ENCODE data around the gene HLA-DMB.

DNA sequence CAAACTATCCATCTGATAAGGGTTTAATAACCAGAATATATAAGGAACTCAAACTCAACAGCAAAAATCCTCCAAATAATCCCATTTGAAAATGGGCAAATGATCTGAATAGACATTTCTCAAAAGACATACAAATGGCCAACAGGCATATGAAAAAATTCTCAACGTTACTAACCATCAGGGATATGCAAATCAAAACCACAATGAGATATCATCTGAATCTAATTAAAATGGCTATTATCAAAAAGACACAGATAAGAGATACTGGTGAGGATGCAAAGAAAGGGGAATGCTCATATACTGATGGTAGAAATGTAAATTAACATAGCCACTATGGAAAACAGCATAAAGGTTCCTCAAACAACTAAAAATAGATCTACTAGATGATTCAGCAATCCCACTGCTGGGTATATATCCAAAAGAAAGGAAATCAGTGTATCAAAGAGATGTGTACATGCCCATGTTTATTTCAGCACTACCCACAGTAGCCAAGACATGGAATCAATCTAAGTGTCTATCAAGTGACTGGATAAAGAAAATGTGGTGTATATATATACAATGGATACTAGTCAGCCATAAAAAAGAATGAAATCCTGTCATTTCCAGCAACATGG is 21.5 kb upstream of the HLA-DMB start:
- TF ChIP-seq, protein P1, sequence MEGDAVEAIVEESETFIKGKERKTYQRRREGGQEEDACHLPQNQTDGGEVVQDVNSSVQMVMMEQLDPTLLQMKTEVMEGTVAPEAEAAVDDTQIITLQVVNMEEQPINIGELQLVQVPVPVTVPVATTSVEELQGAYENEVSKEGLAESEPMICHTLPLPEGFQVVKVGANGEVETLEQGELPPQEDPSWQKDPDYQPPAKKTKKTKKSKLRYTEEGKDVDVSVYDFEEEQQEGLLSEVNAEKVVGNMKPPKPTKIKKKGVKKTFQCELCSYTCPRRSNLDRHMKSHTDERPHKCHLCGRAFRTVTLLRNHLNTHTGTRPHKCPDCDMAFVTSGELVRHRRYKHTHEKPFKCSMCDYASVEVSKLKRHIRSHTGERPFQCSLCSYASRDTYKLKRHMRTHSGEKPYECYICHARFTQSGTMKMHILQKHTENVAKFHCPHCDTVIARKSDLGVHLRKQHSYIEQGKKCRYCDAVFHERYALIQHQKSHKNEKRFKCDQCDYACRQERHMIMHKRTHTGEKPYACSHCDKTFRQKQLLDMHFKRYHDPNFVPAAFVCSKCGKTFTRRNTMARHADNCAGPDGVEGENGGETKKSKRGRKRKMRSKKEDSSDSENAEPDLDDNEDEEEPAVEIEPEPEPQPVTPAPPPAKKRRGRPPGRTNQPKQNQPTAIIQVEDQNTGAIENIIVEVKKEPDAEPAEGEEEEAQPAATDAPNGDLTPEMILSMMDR (IDR thresholded peaks at IDR 0.05), result no peak
- TF ChIP-seq, protein P2, sequence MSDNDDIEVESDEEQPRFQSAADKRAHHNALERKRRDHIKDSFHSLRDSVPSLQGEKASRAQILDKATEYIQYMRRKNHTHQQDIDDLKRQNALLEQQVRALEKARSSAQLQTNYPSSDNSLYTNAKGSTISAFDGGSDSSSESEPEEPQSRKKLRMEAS (IDR thresholded peaks at IDR 0.05; ENCODE audit: low read depth), result no peak
- TF ChIP-seq FOSL2 (IDR thresholded peaks at IDR 0.05; ENCODE audit: borderline replicate concordance, low read depth) (no peak), POLR2AphosphoS5 (IDR thresholded peaks at IDR 0.05; ENCODE audit: low read depth, low read length) (no peak), TAF1 (IDR thresholded peaks at IDR 0.05; ENCODE audit: borderline replicate concordance, low read depth, low read length) (no peak), RAD21 (IDR thresholded peaks at IDR 0.05; ENCODE audit: low read length) (no peak), ZBTB33 (IDR thresholded peaks at IDR 0.05; ENCODE audit: borderline replicate concordance, low read depth) (no peak), EZH2phosphoT487 (IDR thresholded peaks at IDR 0.05; ENCODE audit: borderline replicate concordance, low read depth) (no peak), SIN3A (IDR thresholded peaks at IDR 0.05; ENCODE audit: borderline replicate concordance, low read depth, low read length) (no peak), YY1 (IDR thresholded peaks at IDR 0.05; ENCODE audit: low read depth) (no peak)
- TF ChIP-seq, protein P3, sequence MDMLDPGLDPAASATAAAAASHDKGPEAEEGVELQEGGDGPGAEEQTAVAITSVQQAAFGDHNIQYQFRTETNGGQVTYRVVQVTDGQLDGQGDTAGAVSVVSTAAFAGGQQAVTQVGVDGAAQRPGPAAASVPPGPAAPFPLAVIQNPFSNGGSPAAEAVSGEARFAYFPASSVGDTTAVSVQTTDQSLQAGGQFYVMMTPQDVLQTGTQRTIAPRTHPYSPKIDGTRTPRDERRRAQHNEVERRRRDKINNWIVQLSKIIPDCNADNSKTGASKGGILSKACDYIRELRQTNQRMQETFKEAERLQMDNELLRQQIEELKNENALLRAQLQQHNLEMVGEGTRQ (IDR thresholded peaks at IDR 0.05; ENCODE audit: borderline replicate concordance, low read depth, low read length), result no peak

All from SK-N-SH (cell line).